Measurements from ENCODE around the gene NOC4L.

DNA sequence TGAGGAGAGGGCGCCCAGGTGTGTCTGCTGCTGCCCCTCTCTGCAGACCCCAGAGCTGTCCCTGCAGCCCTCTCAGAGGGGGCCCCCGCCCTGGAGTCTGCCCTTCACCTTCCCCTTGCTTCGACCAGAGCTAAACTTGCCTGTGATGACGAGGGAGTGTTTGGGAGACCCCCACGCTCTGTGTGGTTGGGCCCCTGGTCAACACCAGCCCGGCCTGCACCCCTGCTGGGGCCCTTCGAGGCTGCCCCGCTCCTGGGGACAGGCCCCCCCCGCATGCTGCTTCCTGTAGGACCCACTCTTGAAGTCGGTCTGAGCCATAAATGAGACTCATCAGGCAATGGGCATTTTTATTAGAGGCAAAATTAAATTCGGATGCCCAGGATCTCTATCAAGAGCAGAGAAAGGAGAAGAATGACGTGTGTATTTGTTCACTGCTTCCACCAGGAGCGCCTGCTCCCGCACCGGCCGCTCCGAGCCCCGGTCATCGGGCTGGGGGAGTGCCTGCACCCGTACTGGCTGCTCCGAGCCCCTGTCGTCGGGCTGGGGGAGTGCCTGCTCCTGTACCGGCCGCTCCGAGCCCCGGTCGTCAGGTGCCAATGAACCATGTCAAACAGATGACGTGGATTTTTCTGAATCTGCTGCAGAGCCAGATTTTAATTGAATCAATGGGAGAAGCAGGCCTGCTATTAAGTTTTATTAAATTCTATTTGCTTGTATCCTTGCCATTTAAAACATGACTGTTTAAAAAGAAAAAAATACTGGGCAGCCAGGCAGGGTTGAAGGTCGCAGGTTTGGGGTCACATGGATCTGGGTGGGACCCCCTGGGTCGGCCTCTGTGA, 47.7 kb downstream of the NOC4L start:
- TF ChIP-seq, protein P1, sequence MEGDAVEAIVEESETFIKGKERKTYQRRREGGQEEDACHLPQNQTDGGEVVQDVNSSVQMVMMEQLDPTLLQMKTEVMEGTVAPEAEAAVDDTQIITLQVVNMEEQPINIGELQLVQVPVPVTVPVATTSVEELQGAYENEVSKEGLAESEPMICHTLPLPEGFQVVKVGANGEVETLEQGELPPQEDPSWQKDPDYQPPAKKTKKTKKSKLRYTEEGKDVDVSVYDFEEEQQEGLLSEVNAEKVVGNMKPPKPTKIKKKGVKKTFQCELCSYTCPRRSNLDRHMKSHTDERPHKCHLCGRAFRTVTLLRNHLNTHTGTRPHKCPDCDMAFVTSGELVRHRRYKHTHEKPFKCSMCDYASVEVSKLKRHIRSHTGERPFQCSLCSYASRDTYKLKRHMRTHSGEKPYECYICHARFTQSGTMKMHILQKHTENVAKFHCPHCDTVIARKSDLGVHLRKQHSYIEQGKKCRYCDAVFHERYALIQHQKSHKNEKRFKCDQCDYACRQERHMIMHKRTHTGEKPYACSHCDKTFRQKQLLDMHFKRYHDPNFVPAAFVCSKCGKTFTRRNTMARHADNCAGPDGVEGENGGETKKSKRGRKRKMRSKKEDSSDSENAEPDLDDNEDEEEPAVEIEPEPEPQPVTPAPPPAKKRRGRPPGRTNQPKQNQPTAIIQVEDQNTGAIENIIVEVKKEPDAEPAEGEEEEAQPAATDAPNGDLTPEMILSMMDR (IDR thresholded peaks at IDR 0.05): no peak
- no peak for TF ChIP-seq POLR2A (IDR thresholded peaks at IDR 0.05)

Data from right lobe of liver (tissue), 4 donors.